K562 (cell line): ENCODE measurements around the gene TSC1. TPM values are rescaled to one million over a fixed set of nuclear protein-coding genes. Genes with fewer than 3 reads are reported as not detected.
A peak's percentile ranks its signal among the peaks of the same experiment; 100 is the strongest.

ENCODE experiments used
- ATAC-seq: fragments of 200-7000 bp; cut with Tn5 transposase; 3 replicates; pipeline ENCODE4 v1.9.1; 2020; ENCODE audit warnings: moderate library complexity
- BruUV-seq: library from RNA; stranded (reverse); fragments of 400-500 nt; replicated peaks from 2 replicates; lab custom pipeline; 2021; lab: Mats Ljungman, UMichigan
- CTCF ChIA-PET: fragments of 300-600 bp; formaldehyde crosslinking; extraction: SDS; loops from one replicate; lab custom pipeline; 2021; ENCODE audit warnings: low intra/inter-chr PET ratio; lab: Yijun Ruan, JAX
- POLR2A ChIA-PET: fragments of 300-600, 350-650 bp; sonication (Branson Sonifier 250); formaldehyde crosslinking; extraction: SDS; loops from one replicate; lab custom pipeline; 2021; ENCODE audit warnings: antibody characterized with exemption, inconsistent platforms; lab: Yijun Ruan, JAX
- DNase-seq, 4 experiments: peaks; one replicate each; pipeline versions ENCODE4 v3.0.0 to v3.0.0-alpha.2; 2011 to 2018; ENCODE audit warnings: low spot score in 3 of 4, mixed read lengths in 3 of 4; ENCODE audit errors: extremely low read depth in 1 of 4
- FAIRE-seq: peaks from 2 replicates; lab custom pipeline; 2011; peaks lifted over from hg19 to GRCh38; lab: Jason Lieb, UNC
- H2AFZ ChIP-seq: 2 replicates; pipeline ENCODE4 v1.6.0; 2011; ENCODE audit warnings: low read depth, low read length, control low read depth, inconsistent platforms
- H3K27ac ChIP-seq: fragments of 200-600 bp; 3 replicates; pipeline ENCODE4 v1.8.0; 2011; ENCODE audit warnings: low read depth, mild to moderate bottlenecking, control low read depth, inconsistent platforms, low read length, moderate library complexity, mixed read lengths; ENCODE audit errors: extremely low read depth
- H3K27me3 ChIP-seq, 2 experiments: fragments of 300-600 bp in 1 of 2; 2 replicates in 1 of 2; 3 replicates in 1 of 2; pipeline versions ENCODE4 v1.6.0 to v1.8.0; 2011; ENCODE audit warnings: inconsistent platforms in 2 of 2, low read length in 2 of 2, mild to moderate bottlenecking in 1 of 2, mixed read lengths in 1 of 2, moderate library complexity in 1 of 2; ENCODE audit not compliant: control insufficient read depth in 2 of 2, insufficient read depth in 2 of 2
- H3K36me3 ChIP-seq: fragments of 300-600 bp; 3 replicates; pipeline ENCODE4 v1.8.0; 2011; ENCODE audit warnings: mild to moderate bottlenecking, low read length, inconsistent platforms; ENCODE audit not compliant: control insufficient read depth, insufficient read depth
- H3K4me1 ChIP-seq, 2 experiments: fragments of 200-600 bp in 1 of 2; replicated peaks in 1 of 2; 2 replicates in 1 of 2; 3 replicates in 1 of 2; pipeline versions ENCODE4 v1.5.1 to v1.8.0; 2011; ENCODE audit warnings: inconsistent platforms in 2 of 2, low read length in 2 of 2, mild to moderate bottlenecking in 1 of 2, mixed read lengths in 1 of 2, moderate library complexity in 1 of 2; ENCODE audit not compliant: control insufficient read depth in 2 of 2, insufficient read depth in 2 of 2
- H3K4me2 ChIP-seq: 2 replicates; pipeline ENCODE4 v1.6.1; 2011; ENCODE audit warnings: low read length, control low read depth, inconsistent platforms, mixed read lengths; ENCODE audit not compliant: insufficient read depth
- H3K4me3 ChIP-seq: fragments of 200-600 bp; sonication (generic), shearing (Covaris generic); 2 replicates; pipeline ENCODE4 v1.5.1; 2016; ENCODE audit warnings: control low read depth, inconsistent platforms
- H3K79me2 ChIP-seq: fragments of 200-600 bp; 3 replicates; pipeline ENCODE4 v1.8.0; 2011; ENCODE audit warnings: low read length, inconsistent platforms; ENCODE audit not compliant: control insufficient read depth, insufficient read depth
- H3K9ac ChIP-seq, 2 experiments: 2 replicates each; pipeline versions ENCODE4 v1.6.0 to v1.6.1; 2011; ENCODE audit warnings: low read depth in 2 of 2, low read length in 2 of 2, control low read depth in 1 of 2, inconsistent platforms in 1 of 2, mild to moderate bottlenecking in 1 of 2, mixed read lengths in 1 of 2; ENCODE audit not compliant: insufficient read depth in 1 of 2
- H3K9me1 ChIP-seq: one replicate; pipeline ENCODE4 v1.6.0; 2011; ENCODE audit warnings: inconsistent platforms, mild to moderate bottlenecking, low read length, moderate library complexity; ENCODE audit not compliant: control insufficient read depth, insufficient read depth
- H3K9me3 ChIP-seq: replicated peaks from 2 replicates; pipeline ENCODE4 v1.5.1; 2011; ENCODE audit warnings: low read depth, low read length, inconsistent platforms; ENCODE audit not compliant: control insufficient read depth, insufficient read depth
- H4K20me1 ChIP-seq: replicated peaks from 2 replicates; pipeline ENCODE4 v1.6.1; 2011; ENCODE audit warnings: low read length, inconsistent platforms, mixed read lengths; ENCODE audit not compliant: control insufficient read depth, insufficient read depth
- FOXM1 ChIP-seq, 2 experiments: fragments of 450-650 bp in 1 of 2; sonication (generic) in 1 of 2; formaldehyde crosslinking in 1 of 2; IDR thresholded peaks; 2 replicates each; pipeline versions ENCODE4 v1.6.1 to v1.9.0; 2017 to 2022; ENCODE audit warnings: low read depth in 2 of 2, mild to moderate bottlenecking in 2 of 2, missing genetic modification reagents in 1 of 2, moderate library complexity in 1 of 2
- HDAC1 ChIP-seq, 2 experiments: fragments of 450-650 bp; IDR thresholded peaks; 2 replicates each; pipeline ENCODE4 v1.6.1; 2016 to 2017; ENCODE audit warnings: inconsistent platforms in 1 of 2, mild to moderate bottlenecking in 1 of 2, moderate library complexity in 1 of 2
- RCOR1 ChIP-seq, 2 experiments: IDR thresholded peaks; 2 replicates each; pipeline ENCODE4 v1.6.1; 2012; ENCODE audit warnings: low read depth in 2 of 2, low read length in 2 of 2, borderline replicate concordance in 1 of 2, improper control_type of control experiment in 1 of 2
- TEAD4 ChIP-seq, 2 experiments: sonication (generic) in 1 of 2; formaldehyde crosslinking in 1 of 2; IDR thresholded peaks; 2 replicates each; pipeline versions ENCODE4 v1.6.1 to v1.8.0; 2012 to 2022; ENCODE audit warnings: borderline replicate concordance in 1 of 2, inconsistent platforms in 1 of 2, low read length in 1 of 2, mild to moderate bottlenecking in 1 of 2, missing genetic modification reagents in 1 of 2
- ZNF384 ChIP-seq: IDR thresholded peaks from 2 replicates; pipeline ENCODE4 v1.6.1; 2012; ENCODE audit warnings: low read depth, low read length, improper control_type of control experiment
- WGBS: fragments of 100-300 bp; shearing (Covaris generic); methylation state at CpG from one replicate; pipeline ENCODE4 v1.1.6; 2016; ENCODE audit warnings: low coverage, mixed read lengths; ENCODE audit not compliant: insufficient coverage; ENCODE audit errors: missing lambda C conversion rate; 5-methylcytosine and 5-hydroxymethylcytosine counted together
- in situ Hi-C: fragments of 300-500 bp; cut with MboI; formaldehyde crosslinking; loops from 4 replicates; pipeline ENCODE4 v1.15.0; 2018; ENCODE audit warnings: inconsistent platforms, mixed read lengths
- intact Hi-C: fragments of 100-400 bp; cut with micrococcal nuclease; formaldehyde crosslinking; loops from 2 replicates; pipeline ENCODE4 v1.14.2; 2022
- polyA plus RNA-seq, 8 experiments: library from polyadenylated mRNA; depleted of rRNA in 4 of 8; stranded (reverse) in 5 of 8; unstranded in 3 of 8; fragments of >200 nt; fragmentation: Nextera tagmentation in 2 of 8; fragmentation: Illumina TruSeq in 1 of 8; extraction: Ambion mirVana in 2 of 8; extraction: Trizol in 1 of 8; gene quantifications; 2 replicates each; pipeline versions ENCODE4 v1.2.1 to v1.2.3, GENCODE V29; 2011 to 2014; ENCODE audit warnings: inconsistent platforms in 1 of 8, missing spikeins in 1 of 8
- total RNA-seq, 7 experiments: library from RNA; depleted of rRNA in 6 of 7; stranded (reverse); fragments of >200 nt in 6 of 7; fragmentation: Illumina TruSeq in 2 of 7; extraction: Trizol in 2 of 7; gene quantifications; 2 replicates each; pipeline versions ENCODE4 v1.2.1 to v1.2.3, GENCODE V29; 2011 to 2021; ENCODE audit warnings: low replicate concordance in 1 of 7
- TF ChIP-seq, protein P1 (sequence below), 2 experiments: IDR thresholded peaks; 2 replicates each; pipeline ENCODE4 v1.6.1; 2011; ENCODE audit warnings: borderline replicate concordance in 1 of 2, control low read depth in 1 of 2, low read depth in 1 of 2, low read length in 1 of 2, mild to moderate bottlenecking in 1 of 2, mixed read lengths in 1 of 2, moderate library complexity in 1 of 2; ENCODE audit not compliant: insufficient read depth in 1 of 2, insufficient read length in 1 of 2, poor library complexity in 1 of 2, severe bottlenecking in 1 of 2; ENCODE audit errors: extremely low read depth in 1 of 2
- TF ChIP-seq, protein P2 (sequence below): fragments of 200-800 bp; sonication (Bioruptor generic); IDR thresholded peaks from 2 replicates; pipeline ENCODE4 v1.6.1; 2017; ENCODE audit warnings: missing genetic modification characterization, missing compliant biosample characterization
- TF ChIP-seq, protein P3 (sequence below), 2 experiments: fragments of 250-450 bp in 1 of 2; fragments of 450-650 bp in 1 of 2; sonication (Bioruptor Pico) in 1 of 2; IDR thresholded peaks; 2 replicates each; pipeline versions ENCODE4 v1.6.1 to v1.8.0; 2016 to 2021; ENCODE audit warnings: mild to moderate bottlenecking in 2 of 2, moderate library complexity in 2 of 2, missing compliant biosample characterization in 1 of 2, missing genetic modification characterization in 1 of 2
- TF ChIP-seq, protein P4 (sequence below), 2 experiments: IDR thresholded peaks in 1 of 2; conservative IDR thresholded peaks in 1 of 2; 2 replicates each; pipeline ENCODE4 v1.6.1; 2016; ENCODE audit warnings: low read depth in 2 of 2, mild to moderate bottlenecking in 1 of 2, missing compliant biosample characterization in 1 of 2, missing genetic modification characterization in 1 of 2, moderate library complexity in 1 of 2

Gene TSC1
- total and polyA plus RNA-seq, 9 of the 15 experiments (the other 6 are each of a cell fraction or from before 2014, with no cell fraction given) = 6.9 to 37.6 (median 18.6) TPM

DNA sequence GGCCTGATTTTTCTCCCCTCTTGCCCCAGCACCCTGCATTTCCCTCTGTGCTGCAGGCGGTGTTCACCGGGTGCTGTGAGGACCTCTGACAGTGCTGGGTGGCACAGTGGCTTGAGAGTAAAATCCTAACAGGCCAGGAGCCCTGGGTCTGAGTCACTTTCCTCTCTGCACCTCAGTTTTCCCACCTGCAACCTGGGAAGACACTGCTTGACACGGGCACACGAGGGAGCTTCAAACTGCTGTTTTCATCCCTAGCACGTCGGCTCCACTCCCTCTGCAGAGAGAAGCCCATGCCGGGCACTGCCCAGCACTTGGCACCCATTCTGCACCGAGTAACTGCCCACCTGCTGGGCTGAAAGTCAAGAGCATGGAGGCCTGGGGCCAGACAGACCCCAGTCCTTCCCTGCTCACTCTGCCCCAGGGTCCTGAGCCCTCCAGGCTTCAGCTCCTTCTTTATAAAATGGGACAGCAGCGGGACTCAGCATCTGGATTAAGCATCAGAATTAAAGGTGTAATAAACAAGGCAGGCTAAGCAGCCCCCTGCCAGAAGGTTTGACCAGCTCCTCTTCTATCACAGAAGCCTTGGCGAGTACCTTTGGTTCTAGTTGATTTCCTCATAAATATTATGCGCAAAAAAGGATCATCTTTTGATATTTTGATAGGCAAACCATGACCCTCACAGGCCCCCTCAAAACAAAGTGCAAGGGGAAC is 39.2 kb upstream of the TSC1 start (continued):
- TF ChIP-seq, protein P1, sequence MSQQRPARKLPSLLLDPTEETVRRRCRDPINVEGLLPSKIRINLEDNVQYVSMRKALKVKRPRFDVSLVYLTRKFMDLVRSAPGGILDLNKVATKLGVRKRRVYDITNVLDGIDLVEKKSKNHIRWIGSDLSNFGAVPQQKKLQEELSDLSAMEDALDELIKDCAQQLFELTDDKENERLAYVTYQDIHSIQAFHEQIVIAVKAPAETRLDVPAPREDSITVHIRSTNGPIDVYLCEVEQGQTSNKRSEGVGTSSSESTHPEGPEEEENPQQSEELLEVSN (IDR thresholded peaks at IDR 0.05; ENCODE audit: borderline replicate concordance in 1 of 2, extremely low read depth in 1 of 2, insufficient read depth in 1 of 2, insufficient read length in 1 of 2, low read depth in 1 of 2, low read length in 1 of 2, poor library complexity in 1 of 2, severe bottlenecking in 1 of 2) = peak in 1 of 2 experiments; percentile 6
- TF ChIP-seq, protein P2, sequence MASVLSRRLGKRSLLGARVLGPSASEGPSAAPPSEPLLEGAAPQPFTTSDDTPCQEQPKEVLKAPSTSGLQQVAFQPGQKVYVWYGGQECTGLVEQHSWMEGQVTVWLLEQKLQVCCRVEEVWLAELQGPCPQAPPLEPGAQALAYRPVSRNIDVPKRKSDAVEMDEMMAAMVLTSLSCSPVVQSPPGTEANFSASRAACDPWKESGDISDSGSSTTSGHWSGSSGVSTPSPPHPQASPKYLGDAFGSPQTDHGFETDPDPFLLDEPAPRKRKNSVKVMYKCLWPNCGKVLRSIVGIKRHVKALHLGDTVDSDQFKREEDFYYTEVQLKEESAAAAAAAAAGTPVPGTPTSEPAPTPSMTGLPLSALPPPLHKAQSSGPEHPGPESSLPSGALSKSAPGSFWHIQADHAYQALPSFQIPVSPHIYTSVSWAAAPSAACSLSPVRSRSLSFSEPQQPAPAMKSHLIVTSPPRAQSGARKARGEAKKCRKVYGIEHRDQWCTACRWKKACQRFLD (CRISPR knock-in tag) = 0 out of 2 replicates have a peak, but pooled peaks have one; percentile 51

DNA sequence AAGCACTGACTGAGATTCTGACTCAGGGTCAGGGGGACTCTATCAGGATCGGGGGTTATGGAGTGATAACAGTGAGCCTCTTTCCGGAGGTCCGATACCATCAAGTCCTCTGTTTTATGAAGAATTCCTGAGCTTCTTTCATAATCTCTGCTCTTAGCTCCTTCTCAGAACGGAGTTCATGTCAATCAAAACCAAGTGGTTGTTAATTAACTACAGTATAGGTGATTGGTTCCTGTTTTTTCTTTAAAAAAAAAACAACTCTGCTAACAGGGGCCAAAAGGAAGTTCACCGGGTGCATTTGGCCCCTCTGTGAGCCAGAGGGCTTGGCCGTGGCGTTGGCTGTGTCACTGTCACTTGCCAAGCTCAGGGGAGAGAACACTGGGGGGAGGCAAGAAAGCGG is 38.0 kb upstream of the TSC1 start:
- Histone ChIP-seq H3K79me2 (peaks cover 88% of the 10 kb centered on the region), H3K27me3 (no peaks in the 10 kb centered on the region), H4K20me1 (no peaks in the 10 kb centered on the region), H3K4me2 (peak overlapping the region; percentile 93), H3K9ac (peak overlapping the region; percentile 73 to 78), H3K36me3 (peaks cover 35% of the 10 kb centered on the region), H3K4me1 (peaks cover 54 to 74% of the 10 kb centered on the region in 2 experiments), H3K27ac (peak overlapping the region; percentile 78), H3K9me3 (no peaks in the 10 kb centered on the region), H3K4me3 (peak overlapping the region; percentile 57), H2AFZ (no peak overlapping the region; the same call in 1 of the 2 replicates), H3K9me1 (peaks cover 4% of the 10 kb centered on the region)
- DNase-seq (peak in 2 of 4 experiments; percentile 30 to 48), ATAC-seq (no peak), FAIRE-seq (no peak)
- ChIA-PET CTCF (no interaction called here), POLR2A (interaction anchor here (1.0 to 1.2 kb wide), 3 partner anchors 9 to 49 kb away, joined by 3 to 7 read pairs (median 3); no protein-coding TSS in a partner anchor)
- WGBS = 8% methylated on average over 8 of the region's 8 CpGs
- intact Hi-C loops = no loop called here
- BruUV-seq = no TSS peak
- in situ Hi-C loops = no loop called here
- TF ChIP-seq FOXM1 (IDR thresholded peaks at IDR 0.05; ENCODE audit: low read depth) (0 out of 2 replicates have a peak, but pooled peaks have one; percentile 27), FOXM1 (CRISPR knock-in tag; IDR thresholded peaks at IDR 0.05; ENCODE audit: low read depth) (no peak), TEAD4 (IDR thresholded peaks at IDR 0.05; ENCODE audit: low read length) (peak; percentile 35; the same call in 1 of the 2 replicates), TEAD4 (CRISPR knock-in tag; IDR thresholded peaks at IDR 0.05; ENCODE audit: borderline replicate concordance) (no peak), HDAC1 (IDR thresholded peaks at IDR 0.05) (peak in 1 of 2 experiments; percentile 31; a peak in 1 of 4 replicates), RCOR1 (IDR thresholded peaks at IDR 0.05; ENCODE audit: borderline replicate concordance in 1 of 2, low read depth in 2 of 2, low read length in 2 of 2) (peak in 1 of 2 experiments; percentile 87; a peak in 1 of 4 replicates), ZNF384 (0 out of 2 replicates have a peak, but pooled peaks have one; percentile 14)
- TF ChIP-seq, protein P3, sequence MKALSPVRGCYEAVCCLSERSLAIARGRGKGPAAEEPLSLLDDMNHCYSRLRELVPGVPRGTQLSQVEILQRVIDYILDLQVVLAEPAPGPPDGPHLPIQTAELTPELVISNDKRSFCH (CRISPR knock-in tag; IDR thresholded peaks at IDR 0.05) = no peak
- TF ChIP-seq, protein P3 (tag; IDR thresholded peaks at IDR 0.05) = 0 out of 2 replicates have a peak, but pooled peaks have one; percentile 5
- TF ChIP-seq, protein P4, sequence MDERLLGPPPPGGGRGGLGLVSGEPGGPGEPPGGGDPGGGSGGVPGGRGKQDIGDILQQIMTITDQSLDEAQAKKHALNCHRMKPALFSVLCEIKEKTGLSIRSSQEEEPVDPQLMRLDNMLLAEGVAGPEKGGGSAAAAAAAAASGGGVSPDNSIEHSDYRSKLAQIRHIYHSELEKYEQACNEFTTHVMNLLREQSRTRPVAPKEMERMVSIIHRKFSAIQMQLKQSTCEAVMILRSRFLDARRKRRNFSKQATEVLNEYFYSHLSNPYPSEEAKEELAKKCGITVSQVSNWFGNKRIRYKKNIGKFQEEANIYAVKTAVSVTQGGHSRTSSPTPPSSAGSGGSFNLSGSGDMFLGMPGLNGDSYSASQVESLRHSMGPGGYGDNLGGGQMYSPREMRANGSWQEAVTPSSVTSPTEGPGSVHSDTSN (CRISPR knock-in tag; IDR thresholded peaks at IDR 0.05; ENCODE audit: low read depth) = no peak
- TF ChIP-seq, protein P4 (tag; conservative IDR thresholded peaks at IDR 0.05; ENCODE audit: low read depth) = peak; percentile 51
